ENCODE data around the gene CATSPER1.

CATSPER1 gene

DNA sequence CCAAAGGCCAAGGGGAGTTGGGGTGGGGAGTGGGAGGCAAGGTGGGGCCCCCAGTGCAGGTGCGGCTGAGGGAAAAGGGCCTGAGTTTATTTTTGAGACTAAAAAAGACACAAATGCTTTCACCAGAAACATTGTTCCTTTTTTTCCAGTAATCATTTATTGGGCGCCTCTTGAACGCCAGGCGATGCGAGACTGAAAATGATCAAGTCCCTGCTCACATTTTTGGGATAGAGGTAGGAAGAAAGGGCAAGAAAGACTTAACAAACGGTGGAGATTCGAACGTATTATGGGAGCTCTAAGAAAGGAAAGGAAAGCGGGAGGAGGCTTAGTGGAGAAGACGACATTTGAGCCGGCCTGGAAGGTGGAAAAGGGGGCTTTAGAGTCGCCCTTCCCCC, 25.1 kb upstream of the CATSPER1 start:
- Histone ChIP-seq H3K9ac (ENCODE audit: low read length) (peak overlapping the region; percentile 68), H3K36me3 (ENCODE audit: insufficient read depth, low read length) (peaks cover 21% of the 10 kb centered on the region), H3K9me3 (ENCODE audit: low read length) (no peaks in the 10 kb centered on the region), H3K4me1 (ENCODE audit: insufficient read depth, low read length) (peaks cover 16% of the 10 kb centered on the region), H3K4me3 (ENCODE audit: low read depth in 1 of 2, low read length in 2 of 2) (peak overlapping the region; percentile 45 to 65), H3K27me3 (ENCODE audit: control insufficient read depth in 1 of 2, insufficient read depth in 2 of 2, low read length in 2 of 2) (peaks cover 7 to 22% of the 10 kb centered on the region in 2 donors), H3K27ac (ENCODE audit: low read depth, low read length) (peak overlapping the region; percentile 96)

DNA sequence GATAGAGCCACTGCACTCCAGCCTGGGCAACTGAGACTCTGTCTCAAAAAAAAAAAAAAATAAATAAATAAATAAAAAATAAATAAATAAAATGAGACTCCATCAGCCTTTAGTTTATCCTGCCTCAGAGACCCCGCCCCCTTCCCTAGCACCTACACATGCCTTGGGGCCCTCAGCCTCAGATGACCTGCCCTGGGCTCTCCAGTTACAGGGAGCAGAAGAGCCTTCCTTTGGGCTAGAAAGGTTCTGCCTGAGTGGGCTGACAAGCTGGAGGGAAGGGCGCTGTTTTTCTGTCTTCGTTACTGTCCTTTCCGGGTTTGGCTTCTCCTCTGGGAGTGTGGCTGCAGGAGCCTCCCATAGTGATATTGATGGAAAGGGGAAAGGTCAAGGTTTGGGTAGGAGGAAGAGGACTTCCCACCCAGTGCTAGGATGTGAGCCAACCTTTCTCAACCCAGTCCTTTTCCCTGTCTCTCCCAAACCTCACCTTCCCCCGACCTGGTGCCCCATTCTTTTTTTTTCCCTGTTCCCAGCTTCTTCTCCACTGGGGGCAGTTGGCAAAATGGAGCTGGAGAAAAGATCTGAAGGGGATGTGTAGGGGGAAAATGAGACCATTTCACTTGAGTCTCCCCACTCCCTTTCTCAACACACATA, 24.4 kb upstream of the CATSPER1 start:
- Histone ChIP-seq H3K4me3 (ENCODE audit: low read depth in 1 of 2, low read length in 2 of 2) (no peak overlapping the region), H3K27me3 (ENCODE audit: control insufficient read depth in 1 of 2, insufficient read depth in 2 of 2, low read length in 2 of 2) (peaks cover 7 to 22% of the 10 kb centered on the region in 2 donors), H3K4me1 (ENCODE audit: insufficient read depth, low read length) (peaks cover 16% of the 10 kb centered on the region), H3K27ac (ENCODE audit: low read depth, low read length) (peak overlapping the region; percentile 96), H3K9me3 (ENCODE audit: low read length) (no peaks in the 10 kb centered on the region), H3K36me3 (ENCODE audit: insufficient read depth, low read length) (peaks cover 14% of the 10 kb centered on the region), H3K9ac (ENCODE audit: low read length) (no peak overlapping the region)

DNA sequence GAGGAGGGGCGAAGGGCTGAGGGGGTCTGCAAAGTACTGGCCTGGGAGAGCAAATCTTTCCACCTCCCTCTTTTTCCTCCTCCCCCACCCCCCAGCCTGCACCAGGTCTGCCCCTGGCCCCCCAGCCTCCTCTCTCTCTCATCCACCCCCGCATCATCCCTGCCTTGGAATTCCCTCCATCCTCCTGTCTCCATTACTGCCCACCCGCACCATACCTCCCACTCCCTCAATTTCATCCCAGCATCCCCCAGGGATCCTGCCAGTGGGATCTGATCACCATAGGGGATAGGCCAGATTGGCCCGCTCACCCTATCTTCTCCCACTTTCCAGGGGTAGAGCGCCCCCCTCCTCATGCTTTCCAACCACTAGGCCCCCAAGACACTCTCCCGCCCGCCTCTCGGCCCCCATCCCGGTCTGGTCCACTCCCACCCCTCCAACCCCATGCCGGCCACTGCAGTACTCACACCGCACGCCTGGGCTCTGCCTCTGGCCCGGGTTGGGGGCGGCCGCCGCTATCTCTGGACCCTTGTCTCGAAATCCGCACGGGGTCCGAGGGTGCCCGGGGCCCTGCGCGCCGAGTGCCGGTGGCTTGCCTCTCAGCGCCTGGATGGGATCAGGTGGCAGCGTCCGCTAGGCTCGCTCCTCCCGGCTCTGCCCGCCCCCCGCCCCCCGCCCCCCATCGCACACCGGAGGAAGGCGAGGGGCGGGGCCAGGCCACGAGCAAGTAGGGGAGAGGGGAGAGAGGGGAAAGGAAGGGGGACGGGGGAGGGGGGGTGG, 22.5 kb upstream of the CATSPER1 start, which contains the start of gene GAL3ST3:
Gene GAL3ST3, minus strand, starts transcription at position 615 of the 777 bp plus-strand sequence. CDS start 3,746 bp downstream, outside the sequence.
- Histone ChIP-seq H3K4me3 (ENCODE audit: low read depth in 1 of 2, low read length in 2 of 2) (no peak within 1 kb of the TSS), H3K36me3 (ENCODE audit: insufficient read depth, low read length) (no peaks in the 10 kb centered on the region), H3K27me3 (ENCODE audit: control insufficient read depth in 1 of 2, insufficient read depth in 2 of 2, low read length in 2 of 2) (peaks cover 7 to 22% of the 10 kb centered on the region in 2 donors), H3K9me3 (ENCODE audit: low read length) (no peaks in the 10 kb centered on the region), H3K9ac (ENCODE audit: low read length) (no peak within 1 kb of the TSS), H3K27ac (ENCODE audit: low read depth, low read length) (no peak within 1 kb of the TSS), H3K4me1 (ENCODE audit: insufficient read depth, low read length) (peaks cover 16% of the 10 kb centered on the region)

DNA sequence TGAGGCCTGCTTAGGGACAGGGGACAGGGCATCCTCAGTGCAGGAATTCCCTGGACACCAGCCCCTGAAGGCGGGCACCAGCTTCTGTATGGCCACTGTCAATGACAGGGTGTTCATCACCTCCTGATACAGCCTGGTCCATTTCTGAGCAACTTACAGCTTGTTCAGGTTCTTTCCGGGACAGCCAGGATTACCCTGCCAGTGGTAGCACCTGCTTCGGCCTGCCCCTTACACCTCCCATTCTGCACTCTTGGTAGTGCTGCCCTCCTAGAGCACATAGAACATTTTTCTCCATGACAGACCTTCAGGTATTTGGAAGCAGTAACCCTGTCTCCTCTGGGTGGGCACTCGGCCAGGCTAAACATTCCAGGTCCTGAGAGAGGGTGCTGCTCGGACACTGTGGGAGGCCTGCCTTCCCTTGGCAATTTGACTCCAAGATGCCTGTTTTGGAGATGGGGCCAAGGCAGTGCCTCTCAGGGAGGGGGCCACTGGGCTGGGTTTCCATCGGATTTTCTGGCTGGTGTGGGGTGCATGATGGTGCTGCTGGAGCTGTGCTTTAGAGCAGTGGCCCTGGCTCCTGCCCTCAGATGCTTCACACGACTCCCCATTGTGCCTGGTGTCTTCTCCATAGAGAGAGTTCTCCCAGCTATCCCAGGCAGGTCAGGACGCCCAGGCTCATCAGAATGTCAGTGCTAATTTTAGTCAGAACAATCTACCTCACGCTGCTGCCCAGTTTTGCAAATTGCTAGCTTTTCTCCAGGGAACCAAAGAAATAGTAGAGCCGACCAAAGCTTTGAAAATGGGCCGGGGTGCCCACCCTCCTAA, 21.5 kb upstream of the CATSPER1 start:
- Histone ChIP-seq H3K9me3 (ENCODE audit: low read length) (no peaks in the 10 kb centered on the region), H3K36me3 (ENCODE audit: insufficient read depth, low read length) (no peaks in the 10 kb centered on the region), H3K27me3 (ENCODE audit: control insufficient read depth in 1 of 2, insufficient read depth in 2 of 2, low read length in 2 of 2) (peaks cover 7 to 22% of the 10 kb centered on the region in 2 donors), H3K9ac (ENCODE audit: low read length) (no peak overlapping the region), H3K27ac (ENCODE audit: low read depth, low read length) (no peak overlapping the region), H3K4me1 (ENCODE audit: insufficient read depth, low read length) (peaks cover 8% of the 10 kb centered on the region), H3K4me3 (ENCODE audit: low read depth in 1 of 2, low read length in 2 of 2) (no peak overlapping the region)

DNA sequence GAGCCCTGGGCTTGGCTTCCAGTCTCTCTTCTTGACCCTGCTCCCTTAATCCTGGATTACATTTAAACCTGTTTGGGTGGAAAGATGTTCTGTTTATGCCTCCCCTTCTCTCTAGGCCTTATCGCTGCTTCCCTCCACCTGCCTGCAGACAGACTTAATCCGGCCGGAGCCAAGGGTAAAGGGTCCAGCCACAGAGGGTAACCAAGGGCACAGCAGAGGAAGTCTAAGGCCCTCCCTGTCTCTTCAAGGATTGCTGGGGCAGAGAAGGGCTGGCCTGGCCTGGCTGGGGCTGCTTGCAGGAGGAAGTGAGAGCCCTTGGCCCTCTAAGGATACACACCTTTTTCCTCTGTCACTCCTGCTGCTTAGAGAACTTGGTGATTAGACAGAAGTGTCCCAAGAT, 20.6 kb upstream of the CATSPER1 start:
- Histone ChIP-seq H3K9ac (ENCODE audit: low read length) (no peak overlapping the region), H3K27ac (ENCODE audit: low read depth, low read length) (no peak overlapping the region)

DNA sequence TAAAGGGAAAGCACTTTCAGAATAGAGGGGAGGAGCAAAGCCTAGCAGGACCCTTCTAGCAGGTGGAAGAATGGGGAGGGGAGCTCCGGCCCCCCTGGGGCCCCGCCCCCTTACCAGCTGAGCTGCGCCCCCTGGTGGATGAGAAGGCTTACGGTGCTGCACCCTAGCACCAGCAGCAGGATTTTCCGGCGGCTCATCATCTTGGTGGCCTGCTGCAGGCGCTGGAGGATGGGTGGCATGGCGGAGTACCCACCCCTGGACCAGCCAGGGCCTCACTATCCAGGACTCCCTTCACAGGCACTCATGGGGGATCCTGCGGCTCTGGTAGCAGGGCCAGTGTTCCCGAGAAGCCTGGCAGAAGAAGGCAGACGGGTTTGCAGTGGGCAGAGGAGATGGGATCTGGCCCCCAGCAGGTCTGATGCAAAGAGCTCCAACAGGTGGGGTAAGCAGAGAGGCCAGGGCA, 18.9 kb upstream of the CATSPER1 start:
- Histone ChIP-seq H3K4me3 (ENCODE audit: low read depth in 1 of 2, low read length in 2 of 2) (no peak overlapping the region), H3K27me3 (ENCODE audit: control insufficient read depth in 1 of 2, insufficient read depth in 2 of 2, low read length in 2 of 2) (peaks cover 7 to 22% of the 10 kb centered on the region in 2 donors), H3K9me3 (ENCODE audit: low read length) (no peaks in the 10 kb centered on the region), H3K9ac (ENCODE audit: low read length) (no peak overlapping the region), H3K4me1 (ENCODE audit: insufficient read depth, low read length) (no peaks in the 10 kb centered on the region), H3K27ac (ENCODE audit: low read depth, low read length) (no peak overlapping the region), H3K36me3 (ENCODE audit: insufficient read depth, low read length) (no peaks in the 10 kb centered on the region)

More for the DNA sequence above, 20.6 kb upstream of the CATSPER1 start:
- Histone ChIP-seq H3K27me3 (ENCODE audit: control insufficient read depth in 1 of 2, insufficient read depth in 2 of 2, low read length in 2 of 2) (peaks cover 7 to 22% of the 10 kb centered on the region in 2 donors), H3K36me3 (ENCODE audit: insufficient read depth, low read length) (no peaks in the 10 kb centered on the region), H3K4me1 (ENCODE audit: insufficient read depth, low read length) (peaks cover 8% of the 10 kb centered on the region), H3K4me3 (ENCODE audit: low read depth in 1 of 2, low read length in 2 of 2) (no peak overlapping the region), H3K9me3 (ENCODE audit: low read length) (no peaks in the 10 kb centered on the region)

DNA sequence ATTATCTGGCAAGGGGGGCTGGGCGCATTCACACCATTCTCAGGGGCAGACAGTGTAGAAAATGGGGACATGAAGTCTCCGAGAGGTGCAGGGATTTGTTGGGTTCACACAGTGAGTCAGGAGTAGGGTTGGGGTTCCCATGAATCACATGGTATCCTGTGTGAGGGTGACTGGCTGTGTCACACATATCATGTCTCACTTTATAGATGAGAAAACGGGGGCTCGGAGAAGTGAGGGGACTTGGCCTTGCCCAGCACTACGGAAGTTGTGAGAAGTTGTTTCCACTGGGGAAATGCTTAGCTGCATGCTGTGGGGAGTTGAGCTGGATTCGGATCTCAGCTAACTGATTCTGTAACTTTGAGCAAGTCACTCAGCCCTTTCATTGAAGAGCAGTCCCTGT, 18.5 kb upstream of the CATSPER1 start:
- H3K36me3 ChIP-seq (ENCODE audit: insufficient read depth, low read length): no peaks in the 10 kb centered on the region
- H3K9me3 ChIP-seq (ENCODE audit: low read length): no peaks in the 10 kb centered on the region
- peaks cover 7 to 22% of the 10 kb centered on the region in 2 donors for H3K27me3 ChIP-seq (ENCODE audit: control insufficient read depth in 1 of 2, insufficient read depth in 2 of 2, low read length in 2 of 2)
- H3K4me3 ChIP-seq (ENCODE audit: low read depth in 1 of 2, low read length in 2 of 2): no peak overlapping the region
- H3K4me1 ChIP-seq (ENCODE audit: insufficient read depth, low read length): no peaks in the 10 kb centered on the region
- H3K9ac ChIP-seq (ENCODE audit: low read length): no peak overlapping the region
- H3K27ac ChIP-seq (ENCODE audit: low read depth, low read length): no peak overlapping the region

DNA sequence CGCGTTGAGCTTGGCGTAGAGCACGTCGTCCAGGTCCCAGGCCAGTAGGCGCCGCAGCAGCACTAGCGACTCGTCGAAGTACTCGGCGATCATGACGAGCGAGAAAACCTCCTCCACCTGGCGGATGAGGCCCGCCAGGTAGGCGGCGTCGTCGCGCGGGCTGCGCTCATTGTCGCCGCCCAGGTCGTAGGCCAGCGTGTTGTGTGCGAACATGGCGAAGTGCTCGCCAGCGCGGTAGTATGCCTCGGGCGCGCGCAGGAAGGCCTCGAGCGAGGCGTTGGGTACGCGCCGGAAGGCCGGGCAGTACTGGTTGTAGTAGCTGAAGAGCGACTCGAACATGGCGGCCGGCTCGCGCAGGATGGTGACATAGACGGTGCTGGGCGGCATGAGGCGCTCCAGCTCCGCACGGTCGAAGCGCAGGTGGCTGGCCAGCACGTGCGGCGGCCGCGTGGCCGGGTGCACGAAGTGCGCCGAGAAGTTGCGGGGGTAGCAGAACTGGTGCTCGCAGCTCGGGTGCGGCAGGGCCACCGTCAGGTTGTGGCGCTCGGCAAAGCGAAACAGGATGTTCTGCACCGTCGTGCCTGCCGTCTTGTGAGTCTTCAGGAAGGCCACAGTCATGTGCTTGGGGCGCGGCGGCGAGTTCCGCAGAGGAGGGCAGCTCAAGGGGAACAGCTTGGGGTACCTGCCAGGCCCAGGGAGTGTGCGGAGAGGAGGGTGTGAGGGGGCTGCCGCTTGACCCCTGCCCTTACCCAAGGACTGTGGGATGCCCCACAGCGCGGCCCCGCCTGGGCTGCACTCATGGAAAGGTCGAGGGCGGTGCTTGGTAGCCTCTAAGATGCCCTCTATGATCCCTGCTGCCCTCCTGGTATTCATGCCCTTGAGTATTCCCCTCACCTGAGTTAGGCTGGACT, 17.0 kb upstream of the CATSPER1 start:
- Histone ChIP-seq H3K27ac (ENCODE audit: low read depth, low read length) (no peak overlapping the region), H3K9ac (ENCODE audit: low read length) (no peak overlapping the region), H3K27me3 (ENCODE audit: control insufficient read depth in 1 of 2, insufficient read depth in 2 of 2, low read length in 2 of 2) (peaks cover 7 to 14% of the 10 kb centered on the region in 2 donors), H3K36me3 (ENCODE audit: insufficient read depth, low read length) (no peaks in the 10 kb centered on the region), H3K9me3 (ENCODE audit: low read length) (no peaks in the 10 kb centered on the region), H3K4me3 (ENCODE audit: low read depth in 1 of 2, low read length in 2 of 2) (no peak overlapping the region), H3K4me1 (ENCODE audit: insufficient read depth, low read length) (no peaks in the 10 kb centered on the region)

DNA sequence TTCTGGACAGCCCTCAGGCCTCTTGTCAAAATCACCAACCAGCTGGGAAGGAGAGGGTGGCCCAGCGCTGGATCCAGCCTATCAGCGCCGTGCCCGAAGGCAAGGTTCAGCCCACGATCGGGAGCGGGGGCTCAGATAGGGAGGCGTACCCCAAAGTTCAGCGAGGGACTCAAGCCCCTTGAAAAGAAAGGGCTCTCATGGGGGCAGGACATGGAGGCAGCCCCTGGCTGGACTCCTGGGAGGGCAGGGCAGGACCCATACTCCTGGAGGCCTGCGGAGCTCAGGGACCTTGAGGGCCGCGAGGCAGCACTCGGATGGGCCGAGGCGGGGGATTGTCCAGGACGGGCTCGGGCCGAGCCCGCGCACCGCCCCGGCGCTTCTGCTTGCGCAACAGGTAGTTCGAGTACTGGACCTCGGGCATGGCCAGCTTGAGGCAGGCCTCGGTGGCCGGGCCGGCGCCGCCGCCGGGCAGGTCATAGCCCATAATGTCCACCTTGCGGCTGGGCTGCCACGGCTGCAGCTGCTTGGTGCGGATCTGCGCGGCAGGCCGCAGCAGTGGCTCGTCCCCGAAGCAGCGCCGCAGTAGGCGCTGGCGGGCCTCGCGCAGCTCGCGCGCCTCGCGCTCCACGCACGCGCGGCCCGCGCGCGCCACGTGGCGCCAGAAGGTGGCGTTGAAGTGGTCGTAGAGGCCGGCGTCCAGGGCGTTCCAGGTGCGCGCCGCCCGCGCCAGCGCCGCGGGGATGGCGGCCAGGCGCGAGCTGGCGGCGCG, 16.1 kb upstream of the CATSPER1 start:
- H3K36me3 ChIP-seq (ENCODE audit: insufficient read depth, low read length): no peaks in the 10 kb centered on the region
- no peak overlapping the region for H3K9ac ChIP-seq (ENCODE audit: low read length)
- peaks cover 0 to 6% of the 10 kb centered on the region in 2 donors for H3K27me3 ChIP-seq (ENCODE audit: control insufficient read depth in 1 of 2, insufficient read depth in 2 of 2, low read length in 2 of 2)
- H3K4me3 ChIP-seq (ENCODE audit: low read depth in 1 of 2, low read length in 2 of 2): no peak overlapping the region
- no peaks in the 10 kb centered on the region for H3K4me1 ChIP-seq (ENCODE audit: insufficient read depth, low read length)
- no peaks in the 10 kb centered on the region for H3K9me3 ChIP-seq (ENCODE audit: low read length)
- no peak overlapping the region for H3K27ac ChIP-seq (ENCODE audit: low read depth, low read length)

DNA sequence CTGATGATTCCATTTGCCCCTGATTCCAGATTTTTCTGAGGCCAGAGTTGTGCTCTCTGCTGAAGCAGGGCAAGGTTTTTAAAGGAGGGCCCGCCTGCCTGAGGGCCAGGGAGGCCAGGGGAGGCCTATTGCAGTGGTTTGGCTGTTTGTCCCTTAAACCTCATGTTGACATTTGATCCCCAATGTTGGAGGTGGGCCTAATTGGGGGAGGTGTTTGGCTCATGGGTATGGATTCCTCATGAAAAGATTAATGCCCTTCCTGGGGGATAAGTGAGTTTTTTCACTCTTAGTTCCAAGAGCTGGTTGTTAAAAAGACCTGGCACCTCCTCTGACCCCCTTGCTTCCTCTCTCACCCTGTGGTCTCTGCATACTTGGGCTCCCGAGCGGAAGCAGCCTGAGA, 13.5 kb upstream of the CATSPER1 start:
- H3K9me3 ChIP-seq (ENCODE audit: low read length): no peaks in the 10 kb centered on the region
- H3K9ac ChIP-seq (ENCODE audit: low read length): no peak overlapping the region
- H3K27ac ChIP-seq (ENCODE audit: low read depth, low read length): no peak overlapping the region
- no peaks in the 10 kb centered on the region for H3K36me3 ChIP-seq (ENCODE audit: insufficient read depth, low read length)
- H3K27me3 ChIP-seq (ENCODE audit: control insufficient read depth in 1 of 2, insufficient read depth in 2 of 2, low read length in 2 of 2): no peaks in the 10 kb centered on the region
- no peak overlapping the region for H3K4me3 ChIP-seq (ENCODE audit: low read depth in 1 of 2, low read length in 2 of 2)
- no peaks in the 10 kb centered on the region for H3K4me1 ChIP-seq (ENCODE audit: insufficient read depth, low read length)

All from muscle layer of colon (tissue), 2 donors.